GM20000 (cell line): ENCODE results near the gene MACROD1.

ENCODE experiments used
- DNase-seq: peaks from one replicate; pipeline ENCODE4 v3.0.0; 2012; ENCODE audit warnings: low spot score
- CTCF ChIP-seq: IDR thresholded peaks from 2 replicates; pipeline ENCODE4 v1.5.1; 2012; ENCODE audit warnings: mild to moderate bottlenecking, control low read depth; ENCODE audit errors: extremely low read depth, missing control alignments

Gene MACROD1

GRCh38 chr11:64067230-64067993 lies 98.5 kb downstream of the MACROD1 start:
- DNase-seq, result no peak
- TF ChIP-seq CTCF, result no peak

- DNase-seq, result no peak
- TF ChIP-seq CTCF, result no peak
Measured at GRCh38 chr11:64065712-64066111, 100.2 kb downstream of the MACROD1 start.

GRCh38 chr11:64065141-64065465 lies 100.8 kb downstream of the MACROD1 start:
- DNase-seq, result no peak
- TF ChIP-seq CTCF, result no peak

GRCh38 chr11:64064374-64065140 lies 101.4 kb downstream of the MACROD1 start:
- TF ChIP-seq CTCF, result no peak
- no peak for DNase-seq

- DNase-seq, result no peak
- TF ChIP-seq CTCF, result no peak
Measured at GRCh38 chr11:64063777-64064176, 102.1 kb downstream of the MACROD1 start.

- DNase-seq, result no peak
- no peak for TF ChIP-seq CTCF
Measured at GRCh38 chr11:64062185-64063039, 103.5 kb downstream of the MACROD1 start.
